ENCODE data around the gene TAF3.

Gene TAF3

DNA sequence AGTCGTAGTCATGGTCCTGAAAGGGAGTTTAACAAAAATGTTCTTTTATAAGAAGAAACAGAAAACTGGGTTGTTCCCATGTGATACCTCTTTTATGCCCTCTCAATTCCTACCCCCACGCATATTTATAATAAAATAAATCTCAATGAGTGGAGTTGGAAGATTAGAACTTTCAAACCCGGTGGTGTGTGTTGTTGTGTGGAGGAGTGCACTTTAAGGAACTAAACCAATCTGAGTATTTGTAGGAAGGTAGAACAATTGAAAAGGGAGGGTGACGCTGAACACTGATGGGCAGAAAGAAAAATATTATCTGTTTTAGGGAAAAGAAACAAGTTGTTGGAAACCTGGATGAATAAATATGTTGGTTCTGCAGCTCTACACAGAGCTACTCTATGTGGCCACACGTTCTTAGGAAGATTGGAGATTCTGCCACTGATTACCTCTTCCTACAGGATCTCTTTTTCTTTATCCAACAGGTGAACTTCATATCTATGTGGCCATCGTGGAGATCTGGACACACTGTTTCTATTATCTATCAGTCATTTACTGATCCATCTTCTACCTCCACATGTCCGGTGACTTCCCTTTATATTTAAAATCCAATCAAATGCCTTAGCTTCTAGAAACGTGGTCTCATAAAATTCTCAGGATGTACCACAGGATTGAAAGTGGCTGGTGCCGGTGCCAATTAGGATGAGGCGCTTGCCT, 223.1 kb downstream of the TAF3 start:
- no peak for DNase-seq (ENCODE audit: low spot score)
- TF ChIP-seq CTCF (IDR thresholded peaks at IDR 0.05; ENCODE audit: extremely low read depth, missing control alignments) = no peak

- DNase-seq (ENCODE audit: low spot score) = peak; percentile 35
- TF ChIP-seq CTCF (IDR thresholded peaks at IDR 0.05; ENCODE audit: extremely low read depth, missing control alignments) = no peak
These were observed 223.9 kb downstream of the TAF3 start for GRCh38 chr10:8041992-8042720.

DNA sequence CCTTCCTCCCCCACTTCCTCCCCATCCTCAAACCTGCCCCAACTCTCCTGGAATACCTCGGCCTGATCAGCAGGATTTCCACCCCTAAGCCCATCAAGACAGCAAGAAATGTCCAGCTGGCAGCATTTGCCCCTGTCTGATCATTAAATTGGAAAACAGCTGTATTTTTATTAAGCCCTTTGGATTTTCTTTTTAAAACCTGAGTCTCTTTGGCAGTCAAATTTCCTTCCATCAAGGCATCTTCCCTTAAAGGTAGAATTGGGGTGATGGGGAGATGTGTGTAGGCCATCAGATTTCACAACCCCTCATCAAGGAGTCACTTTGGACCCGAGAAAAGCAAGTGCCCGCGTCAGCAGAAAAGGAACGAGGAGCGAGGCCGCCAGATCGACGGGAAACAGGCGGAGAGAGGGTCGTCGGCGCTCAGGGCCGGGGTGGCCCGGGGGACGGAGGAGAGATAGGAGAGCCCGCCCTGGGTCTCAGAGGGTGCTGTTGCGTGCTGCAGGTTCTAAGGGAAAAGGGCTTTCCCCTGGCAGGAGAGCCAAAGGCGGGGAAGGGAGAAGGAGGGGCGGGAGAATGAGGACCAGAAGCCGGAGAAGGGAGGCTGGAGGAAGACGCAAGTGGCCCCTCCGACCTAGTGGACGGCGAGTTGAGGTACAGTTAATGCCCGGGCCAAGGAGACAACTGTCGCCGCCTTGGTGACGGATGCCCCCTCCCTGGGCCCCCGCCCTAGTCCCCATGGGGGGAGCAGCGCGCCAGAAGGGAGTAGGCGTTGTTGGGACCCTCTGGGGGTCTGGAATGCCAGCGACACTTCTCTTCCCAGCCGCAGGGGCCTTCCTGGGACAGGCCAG, 224.6 kb downstream of the TAF3 start:
- peak; percentile 12 for DNase-seq (ENCODE audit: low spot score)
- TF ChIP-seq CTCF (IDR thresholded peaks at IDR 0.05; ENCODE audit: extremely low read depth, missing control alignments) = no peak

DNA sequence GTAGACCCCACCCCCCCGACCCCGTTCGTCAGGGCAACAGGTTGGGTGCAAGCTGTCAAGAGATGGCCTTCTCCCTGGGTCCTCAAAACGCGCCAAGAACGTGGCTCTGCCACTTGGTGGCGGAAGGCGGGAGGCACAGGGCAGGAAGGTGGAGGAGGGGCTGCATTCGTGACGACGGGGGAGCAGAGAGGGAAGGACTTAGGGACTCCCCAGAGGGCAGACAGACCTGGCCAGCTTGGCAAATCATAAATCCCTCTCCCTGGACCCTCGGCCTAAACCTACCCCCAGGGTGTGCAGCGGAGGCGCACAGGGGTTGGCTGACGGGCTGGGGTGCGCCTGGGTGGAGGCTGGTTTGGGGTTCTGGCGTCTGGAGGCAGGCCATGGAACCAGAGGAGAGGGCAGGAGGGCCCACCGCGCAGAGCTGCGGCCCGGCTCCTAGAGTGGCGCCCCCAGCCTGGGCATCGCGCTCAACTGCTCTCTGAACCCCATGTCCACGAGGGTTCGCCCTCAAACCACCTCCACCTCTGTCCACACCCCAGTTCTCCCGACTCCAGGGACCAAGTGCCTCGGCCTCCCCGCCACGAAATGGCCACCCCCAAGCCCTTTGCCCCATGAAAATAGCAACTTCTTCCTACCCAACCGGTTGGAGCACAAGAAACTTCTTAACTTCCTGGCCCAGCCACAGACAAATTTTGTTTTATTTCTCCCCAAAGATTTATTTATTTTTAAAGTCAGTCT, 225.4 kb downstream of the TAF3 start:
- TF ChIP-seq CTCF (IDR thresholded peaks at IDR 0.05; ENCODE audit: extremely low read depth, missing control alignments) = no peak
- peak; percentile 51 for DNase-seq (ENCODE audit: low spot score)

DNA sequence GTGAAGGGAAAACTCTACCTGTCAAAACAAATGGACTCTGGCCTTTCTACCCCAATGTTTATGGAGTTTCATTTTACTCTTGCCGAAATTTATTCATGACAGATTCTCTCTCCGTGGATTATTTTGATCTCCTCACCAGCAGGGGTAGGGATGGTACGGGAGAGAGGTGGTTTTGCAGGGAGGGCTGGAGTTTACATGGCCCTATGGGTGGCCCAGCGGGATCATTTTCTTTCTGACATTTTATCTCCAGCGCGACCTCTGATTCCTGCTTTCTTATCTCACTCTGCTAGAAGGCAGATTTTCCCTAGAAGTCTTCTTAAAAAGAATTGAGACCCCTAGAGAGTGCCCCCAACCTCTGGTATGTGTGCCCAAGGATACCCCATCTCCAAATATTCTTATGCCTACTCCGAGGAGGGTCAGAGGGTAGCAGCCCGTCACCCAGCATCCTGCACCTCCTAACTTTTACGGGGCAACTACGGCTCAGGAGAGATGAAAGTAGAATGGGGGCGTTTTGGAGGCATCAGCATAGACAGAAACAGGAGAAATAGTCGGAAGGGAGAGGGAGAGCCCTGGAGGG, 226.1 kb downstream of the TAF3 start:
- peak; percentile 22 for DNase-seq (ENCODE audit: low spot score)
- TF ChIP-seq CTCF (IDR thresholded peaks at IDR 0.05; ENCODE audit: extremely low read depth, missing control alignments) = no peak

- peak; percentile 58 for DNase-seq (ENCODE audit: low spot score)
- no peak for TF ChIP-seq CTCF (IDR thresholded peaks at IDR 0.05; ENCODE audit: extremely low read depth, missing control alignments)
These were observed 226.8 kb downstream of the TAF3 start for GRCh38 chr10:8044908-8045725.
